ENCODE results near the gene STIM1.

DNA sequence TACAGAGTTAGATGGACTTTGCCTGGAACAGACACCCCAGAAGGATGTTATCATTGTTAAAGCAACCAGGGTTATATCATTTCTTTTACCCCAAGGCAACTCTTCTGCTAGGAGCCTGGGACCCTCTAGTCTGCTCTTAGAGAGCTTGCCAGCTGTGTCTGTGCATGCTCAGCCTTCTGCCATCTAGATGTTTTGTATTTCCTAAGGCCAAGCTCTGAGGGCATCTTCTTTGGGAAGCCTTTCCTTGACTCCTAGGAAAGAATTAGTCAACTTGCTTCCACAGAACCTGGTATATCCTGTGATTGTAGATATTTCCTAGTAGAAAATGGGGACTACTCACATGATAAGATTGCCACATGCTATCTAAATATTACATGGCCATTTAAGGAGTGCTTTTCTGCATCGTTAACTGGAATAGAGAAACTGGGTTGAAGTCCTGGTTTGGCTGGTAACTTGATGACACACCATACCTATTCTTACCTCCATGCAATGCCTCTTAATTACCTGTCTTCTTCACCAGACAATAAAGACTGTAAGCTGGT is 87.6 kb downstream of the STIM1 start:
- TF ChIP-seq CTCF (IDR thresholded peaks at IDR 0.05 in 2 of 3, conservative IDR thresholded peaks at IDR 0.05 in 1 of 3; ENCODE audit: control insufficient read depth in 2 of 3, extremely low read depth in 1 of 3, insufficient read depth in 1 of 3, low read depth in 3 of 3, low read length in 3 of 3) (no peak), ESRRA (IDR thresholded peaks at IDR 0.05; ENCODE audit: low read length) (no peak), CHD2 (IDR thresholded peaks at IDR 0.05; ENCODE audit: borderline replicate concordance, low read depth, low read length) (no peak), POLR2A (IDR thresholded peaks at IDR 0.05; ENCODE audit: low read depth, low read length) (no peak), TCF7 (IDR thresholded peaks at IDR 0.05; ENCODE audit: borderline replicate concordance) (no peak), EZH2 (IDR thresholded peaks at IDR 0.05; ENCODE audit: borderline replicate concordance, control insufficient read depth, low read depth, low read length) (no peak), ZBED1 (IDR thresholded peaks at IDR 0.05; ENCODE audit: borderline replicate concordance) (no peak), FOS (IDR thresholded peaks at IDR 0.05; ENCODE audit: borderline replicate concordance, extremely low read depth, insufficient read length) (no peak)

Data from GM12878 (cell line).